AG09309 (cell line): ENCODE results near the gene LUZP1.

Source experiments
- DNase-seq: peaks from one replicate; pipeline ENCODE4 v3.0.0-alpha.2; 2010; ENCODE audit warnings: low read depth
- H3K4me3 ChIP-seq: 2 replicates; pipeline ENCODE4 v1.5.1; 2011; ENCODE audit warnings: mild to moderate bottlenecking, low read depth, low read length, moderate library complexity; ENCODE audit not compliant: control insufficient read depth
- CTCF ChIP-seq: IDR thresholded peaks from 2 replicates; pipeline ENCODE4 v1.5.1; 2011; ENCODE audit warnings: mild to moderate bottlenecking, low read depth, low read length, inconsistent platforms; ENCODE audit not compliant: insufficient read depth, control insufficient read depth; ENCODE audit errors: missing control alignments

LUZP1 gene

DNA sequence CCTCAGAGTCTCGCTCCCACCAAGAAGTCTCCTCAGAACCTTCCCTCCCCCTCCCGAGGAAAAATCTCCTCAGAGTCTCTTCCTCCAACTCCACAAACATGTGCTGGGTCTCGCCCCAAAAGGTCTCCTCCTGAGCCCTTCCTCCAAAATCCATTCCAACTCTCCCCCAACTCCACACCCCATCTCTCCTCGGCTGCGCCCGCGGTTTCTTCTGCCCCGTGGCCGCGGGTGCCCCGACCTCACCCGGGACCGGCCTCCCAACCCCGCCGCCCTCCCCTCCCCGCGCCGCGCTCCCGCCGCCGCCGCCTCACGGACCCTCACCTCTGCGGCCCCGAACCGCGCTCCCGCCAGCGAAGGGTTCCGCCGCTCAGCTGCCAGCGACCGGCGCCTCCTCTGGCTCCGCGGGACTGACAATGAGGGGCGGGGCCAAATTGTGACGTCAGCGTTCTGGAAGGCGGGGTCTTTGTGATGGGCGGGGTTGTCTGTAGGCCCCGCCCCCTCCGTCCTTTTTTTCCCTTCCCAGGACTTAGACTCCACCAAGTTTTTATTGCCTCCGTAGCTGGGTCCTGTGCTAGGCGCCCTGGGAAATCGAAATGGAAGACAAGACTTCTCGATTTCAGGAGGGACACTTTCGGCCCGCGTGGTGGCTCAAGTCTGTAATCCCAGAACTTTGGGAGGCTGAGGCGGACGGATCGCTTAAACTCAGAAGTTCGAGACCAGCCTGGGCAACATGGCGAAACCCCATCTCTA is at the start of gene LUZP1:
Gene LUZP1 (minus strand): TSS at position 412 of the 750 bp plus-strand sequence.
- no peak for DNase-seq
- H3K4me3 ChIP-seq: peak within 1 kb of the TSS; percentile 93

GRCh38 chr1:23217421-23218115 is 48.9 kb upstream of the LUZP1 start, which contains the start of gene HTR1D:
TSS of gene HTR1D (minus strand) at chr1:23217502. CDS start at chr1:23194219, 23,283 bp downstream.
- H3K4me3 ChIP-seq: no peak within 1 kb of the TSS; the same call in none of the 2 replicates
- TF ChIP-seq CTCF: no peak

More for the DNA sequence above, at the start of gene LUZP1:
- no peak for TF ChIP-seq CTCF

GRCh38 chr1:23216771-23217420 is 48.2 kb upstream of the LUZP1 start:
- no peak overlapping the region for H3K4me3 ChIP-seq
- DNase-seq: no peak
- TF ChIP-seq CTCF: peak; percentile 27

More at GRCh38 chr1:23217421-23218115, 48.9 kb upstream of the LUZP1 start, which contains the start of gene HTR1D:
- DNase-seq: no peak

- no peak for DNase-seq
- H3K4me3 ChIP-seq: no peak overlapping the region
- TF ChIP-seq CTCF: no peak
Measured at GRCh38 chr1:23215751-23216449, 47.2 kb upstream of the LUZP1 start.

DNA sequence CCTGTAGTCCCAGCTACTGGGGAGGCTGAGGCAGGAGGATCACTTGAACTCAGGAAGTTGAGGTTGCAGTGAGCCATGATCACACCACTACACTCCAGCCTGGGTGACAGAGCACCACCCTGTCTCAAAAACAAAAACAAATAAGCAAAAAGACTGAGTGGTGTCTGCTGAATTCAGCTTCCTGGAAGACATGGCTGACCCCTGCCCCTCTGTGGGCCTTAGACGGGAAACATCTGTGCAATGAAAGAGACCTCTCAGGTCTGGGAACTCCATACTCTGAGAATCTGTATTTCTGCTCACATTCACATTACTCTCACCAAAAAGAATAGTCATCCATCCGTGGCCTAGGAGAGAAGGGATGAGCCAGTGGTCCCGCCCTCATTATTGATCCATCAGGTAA is 46.6 kb upstream of the LUZP1 start:
- no peak for DNase-seq
- H3K4me3 ChIP-seq: no peak overlapping the region
- no peak for TF ChIP-seq CTCF

GRCh38 chr1:23214640-23215039 is 46.0 kb upstream of the LUZP1 start:
- no peak for DNase-seq
- TF ChIP-seq CTCF: no peak
- H3K4me3 ChIP-seq: no peak overlapping the region
